Measurements from ENCODE around the gene STK11.

Gene STK11

DNA sequence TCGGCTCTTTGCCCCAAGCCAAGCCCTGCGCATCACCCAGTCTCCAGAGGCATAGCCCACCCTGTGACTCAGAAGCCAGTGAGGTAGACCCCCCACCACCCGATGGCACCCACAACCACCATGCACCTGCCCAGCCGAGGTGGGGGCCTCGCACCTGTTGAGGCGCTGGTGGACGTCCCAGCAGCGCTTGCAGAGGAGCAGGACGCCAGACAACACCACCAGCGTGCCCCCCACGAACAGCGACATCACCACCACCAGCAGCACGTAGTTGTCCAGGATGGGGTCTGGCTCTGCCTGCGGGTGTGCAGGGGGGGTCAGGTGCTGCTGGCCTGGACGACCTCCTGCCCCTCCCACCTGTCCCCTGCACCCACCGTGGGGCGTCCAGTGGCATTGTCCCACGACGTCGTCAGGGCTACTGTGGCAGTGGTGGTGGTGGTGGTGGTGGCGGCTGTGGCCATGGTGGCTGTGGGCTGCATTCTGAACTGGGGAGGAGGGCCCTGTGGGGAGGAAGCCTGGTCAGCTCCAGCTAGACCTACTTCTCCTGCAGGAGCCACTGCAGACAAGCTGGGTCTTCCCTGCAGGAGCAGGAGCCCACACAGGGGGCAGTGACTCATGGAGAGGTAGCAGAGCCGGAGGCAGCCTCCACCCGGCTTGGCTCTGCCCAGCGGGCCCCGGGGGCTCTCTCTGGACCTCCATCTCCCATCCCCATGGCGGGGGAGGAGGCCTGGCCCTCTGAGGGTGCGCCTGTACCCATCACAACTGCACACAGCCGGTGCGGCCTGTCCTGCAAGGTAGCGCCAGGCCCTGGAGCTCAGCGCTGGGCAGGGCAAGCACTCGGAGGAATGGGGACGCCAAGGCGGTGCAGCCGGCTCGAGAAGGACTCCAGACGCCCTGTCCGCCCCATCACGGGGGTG is 30.3 kb downstream of the STK11 start:
- DNase-seq (ENCODE audit: extremely low read depth, low read depth): no peak
- TF ChIP-seq, protein P1, sequence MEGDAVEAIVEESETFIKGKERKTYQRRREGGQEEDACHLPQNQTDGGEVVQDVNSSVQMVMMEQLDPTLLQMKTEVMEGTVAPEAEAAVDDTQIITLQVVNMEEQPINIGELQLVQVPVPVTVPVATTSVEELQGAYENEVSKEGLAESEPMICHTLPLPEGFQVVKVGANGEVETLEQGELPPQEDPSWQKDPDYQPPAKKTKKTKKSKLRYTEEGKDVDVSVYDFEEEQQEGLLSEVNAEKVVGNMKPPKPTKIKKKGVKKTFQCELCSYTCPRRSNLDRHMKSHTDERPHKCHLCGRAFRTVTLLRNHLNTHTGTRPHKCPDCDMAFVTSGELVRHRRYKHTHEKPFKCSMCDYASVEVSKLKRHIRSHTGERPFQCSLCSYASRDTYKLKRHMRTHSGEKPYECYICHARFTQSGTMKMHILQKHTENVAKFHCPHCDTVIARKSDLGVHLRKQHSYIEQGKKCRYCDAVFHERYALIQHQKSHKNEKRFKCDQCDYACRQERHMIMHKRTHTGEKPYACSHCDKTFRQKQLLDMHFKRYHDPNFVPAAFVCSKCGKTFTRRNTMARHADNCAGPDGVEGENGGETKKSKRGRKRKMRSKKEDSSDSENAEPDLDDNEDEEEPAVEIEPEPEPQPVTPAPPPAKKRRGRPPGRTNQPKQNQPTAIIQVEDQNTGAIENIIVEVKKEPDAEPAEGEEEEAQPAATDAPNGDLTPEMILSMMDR (IDR thresholded peaks at IDR 0.05; ENCODE audit: low read depth, low read length): no peak

DNA sequence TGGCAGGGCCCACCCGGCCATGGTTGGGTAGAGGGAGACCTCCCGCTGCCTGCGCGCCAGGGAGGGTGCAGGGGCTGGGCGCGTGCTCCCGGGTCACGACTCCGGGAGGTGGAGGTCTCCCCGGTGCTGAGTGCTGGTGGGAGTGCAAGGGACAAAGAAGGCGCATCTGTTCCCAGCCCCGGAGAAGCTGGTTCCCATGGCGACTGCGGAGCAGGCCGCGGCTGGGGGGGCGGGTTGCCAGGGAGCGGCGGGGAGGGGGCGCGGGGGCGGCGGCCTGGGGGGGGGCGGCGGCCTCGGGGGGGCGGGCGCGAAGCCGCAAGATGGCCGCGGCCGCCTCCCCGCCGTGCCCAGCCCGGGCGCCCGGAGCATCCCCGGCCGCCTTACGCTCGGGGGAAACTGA is 31.0 kb downstream of the STK11 start:
- TF ChIP-seq, protein P1 (IDR thresholded peaks at IDR 0.05; ENCODE audit: low read depth, low read length): no peak

DNA sequence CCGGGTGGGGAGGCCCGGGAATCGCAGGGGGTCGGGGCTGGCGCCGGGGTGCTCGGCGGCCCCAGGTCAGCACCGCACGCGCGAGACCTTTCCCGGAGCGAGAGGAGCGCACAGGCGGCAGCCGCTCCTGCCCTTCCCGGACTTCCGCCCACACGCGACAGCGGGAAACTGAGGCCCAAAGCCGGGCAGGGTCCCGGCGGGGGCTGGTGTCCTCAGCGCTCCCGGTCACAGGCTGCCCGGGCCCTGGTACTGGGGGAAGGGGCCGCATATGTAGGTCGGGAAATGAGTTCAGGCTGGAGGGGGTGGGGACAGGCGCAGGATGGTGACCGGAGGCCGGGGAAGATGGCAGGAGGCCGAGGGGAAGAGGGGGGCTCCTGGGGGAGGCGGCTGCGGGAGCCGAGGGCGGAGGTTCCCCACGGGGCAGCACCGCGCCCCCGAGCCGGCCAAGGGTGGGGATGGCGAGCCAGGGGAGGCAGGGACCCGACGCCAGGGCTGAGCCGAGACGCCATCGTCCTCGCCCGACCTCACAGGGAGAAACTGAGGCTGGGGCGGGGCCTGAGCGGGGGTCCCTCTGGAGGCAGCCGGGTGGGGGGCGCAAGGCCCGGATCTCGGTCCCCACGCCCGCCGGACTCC is 31.6 kb downstream of the STK11 start:
- DNase-seq (ENCODE audit: extremely low read depth, low read depth): no peak
- TF ChIP-seq, protein P1 (IDR thresholded peaks at IDR 0.05; ENCODE audit: low read depth, low read length): no peak

More for the DNA sequence above, 31.0 kb downstream of the STK11 start:
- DNase-seq (ENCODE audit: extremely low read depth, low read depth): no peak

DNA sequence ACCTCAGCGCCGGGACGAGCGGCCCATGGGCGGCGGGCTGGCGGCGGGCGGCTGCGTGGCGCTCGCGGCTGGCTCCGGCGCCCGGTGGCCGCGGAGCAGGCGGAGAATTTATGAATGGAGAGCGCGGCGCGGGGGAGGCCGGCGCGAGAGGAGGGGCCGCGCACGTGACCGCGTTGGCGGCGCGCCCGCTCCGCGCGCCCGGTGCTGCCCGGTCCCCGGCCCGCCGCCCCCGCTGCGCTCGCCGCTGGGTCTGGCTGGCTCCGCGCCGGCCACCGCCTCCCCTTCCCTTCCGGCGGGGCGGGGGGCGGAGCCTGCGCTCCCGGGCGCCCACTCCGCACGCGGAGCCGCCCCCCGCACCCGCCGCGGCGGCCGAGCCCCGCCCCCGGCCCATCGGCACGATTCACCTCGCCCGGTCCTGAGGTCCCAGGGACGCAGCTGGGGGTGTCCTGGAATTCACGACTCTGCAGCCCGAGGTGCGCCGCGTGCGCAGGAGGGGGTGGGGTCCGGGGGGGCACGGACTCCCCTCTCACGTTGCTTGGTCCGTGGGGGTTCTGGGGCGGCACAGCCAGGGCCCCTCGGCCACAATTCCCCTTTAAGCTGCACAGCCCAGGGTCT is 32.3 kb downstream of the STK11 start, which contains the start of gene CBARP:
Gene CBARP, minus strand, starts transcription at position 252 of the 615 bp plus-strand sequence. CDS start 1,905 bp downstream, outside the sequence.
- no peak for DNase-seq (ENCODE audit: extremely low read depth, low read depth)

DNA sequence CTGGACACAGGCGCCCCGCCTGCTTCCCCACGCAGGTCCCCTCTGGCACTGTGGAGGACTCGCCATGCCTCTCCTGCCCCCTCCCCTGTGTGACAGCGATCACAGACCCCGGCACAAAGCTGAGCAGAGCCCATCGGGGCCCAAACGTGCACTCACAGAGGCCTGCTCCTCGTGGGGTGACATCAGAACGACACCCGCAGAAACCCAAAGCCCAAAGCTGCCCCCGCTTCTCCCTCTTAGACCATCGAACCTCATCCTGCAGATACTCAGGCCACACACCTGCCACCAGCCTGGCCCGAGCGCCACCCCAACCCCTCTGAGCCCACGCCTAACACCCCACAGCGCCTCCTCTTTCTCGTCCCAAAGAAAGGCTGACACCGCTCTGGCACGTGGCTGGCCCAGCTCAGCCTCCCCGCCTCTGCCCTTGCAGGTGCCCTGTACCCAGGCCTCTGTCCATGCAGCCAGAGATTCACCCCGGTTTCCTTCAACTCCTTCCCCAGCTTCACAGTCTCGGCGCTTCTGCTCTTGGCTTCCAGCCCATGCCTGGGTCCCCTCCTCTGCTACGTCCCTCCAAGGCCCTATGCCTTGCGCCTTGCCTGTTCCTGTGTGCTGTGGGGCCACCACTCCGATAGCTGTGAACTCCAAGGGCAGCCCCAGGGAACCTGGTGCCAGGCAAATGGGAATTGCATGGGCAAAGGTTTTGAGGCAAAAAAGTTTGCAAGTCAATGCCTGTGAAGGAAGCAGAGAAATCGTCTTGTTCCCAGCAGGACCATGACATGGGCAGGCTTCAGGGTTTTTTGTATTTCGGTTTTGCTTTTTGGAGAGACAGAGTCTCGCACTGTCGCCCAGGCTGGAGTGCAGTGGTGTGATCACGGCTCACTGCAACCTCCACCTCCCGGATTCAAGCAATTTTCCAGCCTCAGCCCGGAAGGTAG is 33.1 kb downstream of the STK11 start:
- DNase-seq (ENCODE audit: extremely low read depth, low read depth): no peak
- TF ChIP-seq, protein P1 (IDR thresholded peaks at IDR 0.05; ENCODE audit: low read depth, low read length): no peak

More for the DNA sequence above, 32.3 kb downstream of the STK11 start, which contains the start of gene CBARP:
- TF ChIP-seq, protein P1 (IDR thresholded peaks at IDR 0.05; ENCODE audit: low read depth, low read length): no peak

DNA sequence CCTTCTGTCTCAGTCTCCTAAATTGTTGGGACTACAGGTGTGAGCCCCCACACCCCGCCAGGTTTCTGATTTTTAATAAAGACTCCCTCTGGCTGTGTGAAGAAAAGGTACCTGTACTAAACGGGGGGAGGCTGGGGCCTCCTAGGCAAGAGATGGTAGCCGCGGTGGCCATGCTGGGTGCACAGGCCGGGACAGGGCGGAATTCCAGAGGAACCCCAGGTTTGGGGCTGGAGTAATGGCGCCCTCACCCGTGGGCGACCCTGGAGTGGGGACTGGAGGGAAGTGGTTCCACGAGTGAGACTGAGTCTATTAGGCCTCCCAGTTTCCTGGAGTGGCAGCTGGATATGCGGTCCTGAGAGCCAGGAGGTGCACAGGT is 33.8 kb downstream of the STK11 start:
- TF ChIP-seq, protein P1 (IDR thresholded peaks at IDR 0.05; ENCODE audit: low read depth, low read length): no peak
- DNase-seq (ENCODE audit: extremely low read depth, low read depth): no peak

Data from AG09319 (cell line).